HG02678 (cell line): Measurements from ENCODE around the gene FAM219A.
A peak's percentile ranks its signal among the peaks of the same experiment; 100 is the strongest.

Experiments
- ATAC-seq: cut with Tn5 transposase; IDR thresholded peaks from one replicate; pipeline ENCODE4 v1.9.1; 2021; ENCODE audit warnings: mild to moderate bottlenecking, moderate library complexity; ENCODE audit not compliant: unreplicated experiment

FAM219A gene, protein sequence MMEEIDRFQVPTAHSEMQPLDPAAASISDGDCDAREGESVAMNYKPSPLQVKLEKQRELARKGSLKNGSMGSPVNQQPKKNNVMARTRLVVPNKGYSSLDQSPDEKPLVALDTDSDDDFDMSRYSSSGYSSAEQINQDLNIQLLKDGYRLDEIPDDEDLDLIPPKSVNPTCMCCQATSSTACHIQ

DNA sequence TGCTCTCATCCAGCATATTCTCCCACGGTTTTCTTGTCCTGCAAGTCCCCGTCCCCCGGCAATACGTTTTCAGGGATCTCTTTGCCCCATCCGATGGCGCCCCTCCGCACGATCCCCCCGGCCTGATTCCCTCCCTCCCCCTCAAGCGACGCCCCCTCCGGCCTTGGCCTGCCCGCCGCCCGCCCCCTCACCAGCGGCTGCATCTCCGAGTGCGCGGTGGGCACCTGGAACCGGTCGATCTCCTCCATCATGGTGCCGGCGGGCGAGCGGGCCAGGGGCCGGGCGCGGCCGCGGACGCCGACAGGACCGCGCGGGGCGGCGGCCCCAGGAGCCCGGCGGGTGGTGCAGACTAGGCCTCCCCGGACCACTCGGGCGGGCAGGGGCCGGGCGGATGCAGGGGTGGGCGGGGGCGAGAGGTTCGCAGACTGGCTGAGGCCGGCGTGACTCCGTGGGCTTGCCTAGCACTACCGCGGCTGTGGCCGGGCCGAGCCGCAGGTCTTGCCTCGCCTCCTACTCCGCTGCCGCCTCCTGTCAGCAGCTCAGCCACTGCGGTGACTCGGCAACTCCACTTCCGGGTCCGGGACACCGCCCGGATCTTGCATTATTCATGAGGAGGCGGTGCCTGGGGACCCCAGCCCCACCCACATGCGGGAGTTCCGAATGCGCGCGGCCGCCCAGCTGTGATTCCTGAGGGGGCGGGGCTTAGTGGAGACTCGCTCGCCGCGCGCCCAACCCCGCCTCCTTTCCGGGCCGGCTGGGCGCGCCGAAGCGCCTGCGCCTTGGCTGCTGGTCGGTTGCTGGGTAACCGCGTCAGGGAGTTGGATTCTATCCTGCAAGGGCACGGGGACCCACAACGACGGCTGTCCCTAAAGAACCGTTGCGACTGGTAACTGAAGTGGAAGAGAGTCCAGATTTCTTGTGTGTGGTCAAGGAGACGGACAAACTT lies at the start of gene FAM219A, which contains the start of gene DNAI1:
FAM219A (minus strand) TSS at position 558 of the 946 bp plus-strand sequence; CDS start at position 251, 307 bp downstream.
DNAI1 (plus strand) TSS at position 793 of the 946 bp plus-strand sequence. CDS start 201 bp downstream, outside the sequence.
- ATAC-seq: peak; percentile 97

- no peak for ATAC-seq
These were observed 49.6 kb upstream of the FAM219A start for GRCh38 chr9:34507966-34508365.

GRCh38 chr9:34507556-34507955 lies 49.2 kb upstream of the FAM219A start:
- ATAC-seq: no peak

DNA sequence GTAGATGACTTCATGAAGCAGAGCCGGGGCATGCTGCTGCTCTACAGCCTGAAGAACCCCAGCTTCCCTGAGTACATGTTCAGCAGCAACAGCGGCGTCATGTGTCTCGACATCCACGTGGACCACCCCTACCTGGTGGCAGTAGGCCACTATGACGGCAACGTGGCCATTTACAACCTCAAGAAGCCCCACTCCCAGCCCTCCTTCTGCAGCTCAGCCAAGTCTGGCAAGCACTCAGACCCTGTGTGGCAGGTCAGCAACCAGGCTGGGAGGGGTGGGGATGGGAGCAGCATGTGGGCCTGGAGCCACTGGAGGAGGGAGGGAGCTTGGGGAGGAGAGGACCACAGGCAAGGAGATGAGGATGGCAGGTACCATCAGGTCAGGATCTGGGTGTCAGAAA lies 48.3 kb upstream of the FAM219A start:
- ATAC-seq: no peak

DNA sequence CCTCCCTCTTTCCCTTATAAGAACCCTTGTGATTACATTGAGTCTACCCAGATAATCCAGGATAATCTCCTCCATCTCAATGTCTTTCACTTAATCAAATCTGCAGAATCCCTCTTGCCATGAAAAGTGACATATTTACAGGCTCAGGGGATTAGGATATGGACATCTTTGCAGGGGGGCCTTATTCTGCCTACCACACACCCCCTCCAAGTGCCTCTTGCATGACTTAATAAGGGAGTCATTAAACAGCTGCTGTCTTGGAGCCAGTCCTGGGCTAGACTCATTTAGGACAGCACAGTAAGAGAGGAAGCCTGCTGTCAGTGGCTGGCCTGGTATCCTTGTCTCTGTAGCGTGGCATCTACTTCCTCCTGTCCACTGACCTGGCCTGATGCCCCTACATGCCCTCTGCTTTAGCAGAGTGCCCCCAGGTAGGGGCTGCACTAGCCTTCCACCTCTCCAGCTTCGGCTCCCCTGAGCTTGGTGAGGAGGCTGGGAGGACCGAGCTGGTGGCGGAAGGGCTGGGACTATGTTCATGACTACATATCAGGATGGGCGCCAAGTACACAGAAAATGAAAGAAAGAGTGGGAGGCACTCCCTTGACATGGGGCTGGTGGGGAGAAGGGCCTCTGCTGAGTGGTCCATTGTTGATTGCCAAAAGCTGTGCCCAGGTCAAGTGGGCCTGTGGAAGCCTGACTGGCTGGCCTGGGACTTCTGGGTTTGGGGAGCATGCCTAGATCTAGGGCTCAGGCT lies 47.2 kb upstream of the FAM219A start:
- ATAC-seq: no peak

GRCh38 chr9:34503406-34503805 lies 45.0 kb upstream of the FAM219A start:
- ATAC-seq: no peak

- no peak for ATAC-seq
These were observed 44.5 kb upstream of the FAM219A start for GRCh38 chr9:34502891-34503290.

- no peak for ATAC-seq
These were observed 44.1 kb upstream of the FAM219A start for GRCh38 chr9:34502471-34502870.

- ATAC-seq: no peak
These were observed 43.6 kb upstream of the FAM219A start for GRCh38 chr9:34501889-34502425.

DNA sequence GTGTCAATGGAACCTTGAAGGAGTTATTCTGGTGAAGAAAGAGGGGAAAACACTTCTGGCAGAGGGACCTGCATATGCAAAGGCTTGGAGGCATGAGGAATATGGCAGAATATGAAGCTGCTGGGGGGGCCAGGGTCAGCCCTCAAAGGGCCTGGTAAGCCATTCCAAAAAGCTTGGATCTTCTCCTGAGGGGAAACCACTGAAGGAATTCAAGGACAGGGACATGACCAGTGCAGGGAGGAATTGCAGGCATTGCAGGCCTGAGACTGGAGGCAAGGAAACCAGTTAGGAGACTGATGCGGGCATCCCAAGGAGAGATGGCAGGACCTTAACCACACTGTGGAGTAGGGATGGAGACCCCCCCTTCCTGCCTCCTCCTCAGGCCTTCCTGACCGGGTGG lies 43.0 kb upstream of the FAM219A start:
- no peak for ATAC-seq

GRCh38 chr9:34500623-34501267 lies 42.4 kb upstream of the FAM219A start:
- peak; percentile 50 for ATAC-seq

DNA sequence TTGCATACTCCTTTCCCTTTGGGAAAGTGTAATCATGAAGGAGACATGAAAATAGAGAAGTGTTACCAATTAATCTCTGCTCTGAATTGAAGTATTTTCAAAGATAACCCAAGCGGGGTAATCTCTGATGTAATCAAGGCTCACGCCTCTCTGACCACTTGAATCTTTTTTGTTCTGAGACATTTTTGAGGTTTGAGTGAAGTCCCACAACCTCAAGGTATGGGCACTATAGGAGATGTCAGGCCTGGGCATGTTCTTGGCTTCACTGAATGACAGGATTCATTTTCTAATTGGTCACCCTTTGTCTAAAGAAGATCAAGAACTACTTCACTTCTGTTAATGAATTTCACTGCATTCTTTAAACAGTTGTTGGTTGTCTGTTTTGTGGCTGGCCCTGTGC lies 40.7 kb upstream of the FAM219A start:
- ATAC-seq: no peak

- no peak for ATAC-seq
These were observed 40.2 kb upstream of the FAM219A start for GRCh38 chr9:34498553-34498952.

DNA sequence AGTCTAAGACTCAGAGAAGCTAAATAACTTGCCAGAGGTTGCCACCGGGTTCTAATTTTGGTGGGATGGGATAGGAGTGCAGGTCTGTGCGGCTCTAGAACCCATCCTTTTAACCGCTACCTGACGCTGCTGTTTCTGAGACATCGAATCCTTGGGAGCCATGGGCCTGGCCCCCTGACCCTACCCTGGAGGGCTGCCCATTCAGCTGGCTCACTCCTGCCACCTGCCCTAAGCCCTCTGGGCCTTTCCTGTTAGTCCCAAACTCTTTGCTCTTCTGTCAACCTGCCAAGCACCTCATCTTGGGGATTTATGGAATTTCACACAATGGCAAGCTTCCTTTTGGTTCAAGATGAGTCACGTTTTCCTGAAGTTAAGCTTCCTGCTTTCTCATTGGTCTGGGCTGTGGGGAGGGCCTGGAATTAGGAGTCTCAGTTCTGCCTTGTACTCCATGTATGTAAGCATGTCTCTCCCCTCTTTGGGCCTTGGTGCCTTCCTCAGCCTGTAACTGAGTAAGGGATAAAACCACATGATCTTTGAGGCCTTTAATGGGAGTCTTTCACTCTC lies 37.9 kb upstream of the FAM219A start:
- ATAC-seq: no peak

- ATAC-seq: no peak
These were observed 35.7 kb upstream of the FAM219A start for GRCh38 chr9:34493972-34494535.

DNA sequence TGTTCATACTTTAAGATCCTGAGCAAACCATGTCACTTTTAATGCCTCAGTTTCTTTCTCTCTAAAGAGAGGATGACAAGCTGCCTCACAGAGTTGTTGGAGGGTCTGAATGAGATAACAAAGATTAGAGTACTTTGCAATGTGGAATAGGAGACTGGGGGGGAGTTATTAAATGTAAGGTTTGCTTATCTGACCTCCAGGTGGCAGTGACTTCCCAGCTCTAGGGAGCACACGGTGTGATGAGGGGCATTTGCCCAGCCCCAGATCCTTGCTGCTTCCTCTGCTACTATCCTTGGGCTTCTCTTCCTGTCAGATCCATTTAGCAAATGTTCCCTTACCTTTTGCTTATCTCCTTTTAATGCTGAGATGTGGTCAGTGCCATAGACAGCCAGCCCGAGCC lies 33.7 kb upstream of the FAM219A start:
- ATAC-seq: no peak

DNA sequence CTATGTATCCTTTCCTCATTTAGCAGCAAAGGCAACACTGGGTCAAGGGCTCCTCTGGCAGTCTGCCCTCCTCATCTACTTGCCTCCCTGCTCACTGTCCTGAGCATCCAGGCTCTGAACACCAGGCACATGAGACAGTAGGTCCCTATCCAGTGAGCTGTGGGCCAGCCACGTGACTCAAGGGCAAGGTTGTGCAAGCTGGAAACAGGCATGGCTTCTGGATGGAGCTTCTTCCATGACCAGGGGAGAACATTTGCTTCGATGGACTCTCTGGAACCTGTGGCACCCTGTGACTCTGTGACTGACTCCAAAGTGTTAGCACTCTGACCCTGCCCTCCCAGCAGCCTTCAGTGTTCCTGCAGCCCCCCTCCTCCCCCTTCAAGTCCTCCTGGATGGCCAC lies 33.2 kb upstream of the FAM219A start:
- ATAC-seq: no peak

DNA sequence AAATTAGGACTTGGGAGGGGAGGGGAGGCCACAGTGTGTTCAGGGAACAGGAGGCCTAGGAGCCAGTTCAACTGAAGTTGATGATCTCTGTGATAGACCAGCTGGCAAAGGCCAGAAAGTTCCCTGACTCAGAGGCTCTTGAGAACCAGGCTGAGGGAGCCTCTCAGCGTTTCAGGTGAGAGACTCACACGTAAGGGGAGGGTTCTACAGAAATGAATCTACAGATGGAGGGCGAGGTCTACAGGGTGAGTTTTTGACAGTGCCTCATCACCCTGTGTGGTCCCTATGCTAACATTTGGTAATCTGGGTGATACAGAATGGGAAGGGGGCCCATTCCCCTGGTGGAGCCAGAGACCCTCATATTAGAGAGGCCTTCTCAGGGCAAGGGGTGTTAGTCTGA lies 32.4 kb upstream of the FAM219A start:
- ATAC-seq: no peak

GRCh38 chr9:34490360-34490759 lies 32.0 kb upstream of the FAM219A start:
- no peak for ATAC-seq

DNA sequence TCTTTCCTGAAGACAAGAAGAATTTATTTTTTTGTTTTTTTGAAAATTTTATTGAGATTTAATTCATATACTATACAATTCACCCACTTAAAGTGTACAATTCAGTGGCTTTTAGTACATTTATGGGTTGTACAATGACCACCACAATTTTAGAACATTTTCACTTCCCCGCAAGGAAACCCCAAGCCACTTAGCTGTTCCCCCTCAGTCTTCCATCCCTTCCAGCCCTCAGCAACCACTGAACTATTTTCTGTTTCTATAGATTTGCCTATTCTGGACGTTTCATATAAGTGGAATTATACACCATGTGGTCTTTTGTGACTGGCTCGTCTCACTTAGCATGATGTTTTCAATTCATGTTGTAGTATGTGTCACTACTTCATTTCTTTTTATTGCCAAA lies 28.2 kb upstream of the FAM219A start:
- no peak for ATAC-seq
